ENCODE data around the gene TBC1D32.
"Not testable (repeated sequence)": the region's sequence is repeated elsewhere in the genome, so short reads cannot be mapped to it uniquely, and the experiment has no call there.

TBC1D32 gene

GRCh38 chr6:121223930-121224329 is 110.3 kb downstream of the TBC1D32 start:
- DNase-seq (ENCODE audit: low spot score) = no peak

- DNase-seq (ENCODE audit: low spot score) = no peak
Observed at GRCh38 chr6:121223212-121223611, 111.1 kb downstream of the TBC1D32 start.

- no peak for DNase-seq (ENCODE audit: low spot score)
Observed at GRCh38 chr6:121222656-121223055, 111.6 kb downstream of the TBC1D32 start.

GRCh38 chr6:121216928-121217327 is 117.4 kb downstream of the TBC1D32 start:
- DNase-seq (ENCODE audit: low spot score) = no peak

- not testable (repeated sequence) for DNase-seq (ENCODE audit: low spot score)
Observed at GRCh38 chr6:121213341-121213740, 120.9 kb downstream of the TBC1D32 start.

GRCh38 chr6:121210943-121211342 is 123.3 kb downstream of the TBC1D32 start:
- peak; percentile 19 for DNase-seq (ENCODE audit: low spot score)

GRCh38 chr6:121205569-121205968 is 128.7 kb downstream of the TBC1D32 start:
- DNase-seq (ENCODE audit: low spot score) = no peak

- DNase-seq (ENCODE audit: low spot score) = no peak
Observed at GRCh38 chr6:121201105-121201504, 133.2 kb downstream of the TBC1D32 start.

GRCh38 chr6:121196042-121196441 is 138.2 kb downstream of the TBC1D32 start:
- DNase-seq (ENCODE audit: low spot score) = not testable (repeated sequence)

GRCh38 chr6:121190122-121190521 is 144.2 kb downstream of the TBC1D32 start:
- DNase-seq (ENCODE audit: low spot score) = no peak

GRCh38 chr6:121188356-121188755 is 145.9 kb downstream of the TBC1D32 start:
- no peak for DNase-seq (ENCODE audit: low spot score)

GRCh38 chr6:121187833-121188200 is 146.5 kb downstream of the TBC1D32 start:
- no peak for DNase-seq (ENCODE audit: low spot score)

GRCh38 chr6:121187200-121187832 is 147.0 kb downstream of the TBC1D32 start:
- no peak for DNase-seq (ENCODE audit: low spot score)

- DNase-seq (ENCODE audit: low spot score) = no peak
Observed at GRCh38 chr6:121183742-121184141, 150.5 kb downstream of the TBC1D32 start.

GRCh38 chr6:121175827-121176226 is 158.5 kb downstream of the TBC1D32 start:
- DNase-seq (ENCODE audit: low spot score) = no peak

- DNase-seq (ENCODE audit: low spot score) = not testable (repeated sequence)
Observed at GRCh38 chr6:121172451-121172850, 161.8 kb downstream of the TBC1D32 start.

GRCh38 chr6:121171879-121172278 is 162.4 kb downstream of the TBC1D32 start:
- DNase-seq (ENCODE audit: low spot score) = no peak

- DNase-seq (ENCODE audit: low spot score) = no peak
Observed at GRCh38 chr6:121161886-121162285, 172.4 kb downstream of the TBC1D32 start.

GRCh38 chr6:121160276-121160675 is 174.0 kb downstream of the TBC1D32 start:
- no peak for DNase-seq (ENCODE audit: low spot score)

GRCh38 chr6:121158891-121159290 is 175.4 kb downstream of the TBC1D32 start:
- no peak for DNase-seq (ENCODE audit: low spot score)

- DNase-seq (ENCODE audit: low spot score) = no peak
Observed at GRCh38 chr6:121158438-121158837, 175.8 kb downstream of the TBC1D32 start.

- DNase-seq (ENCODE audit: low spot score) = no peak
Observed at GRCh38 chr6:121157906-121158305, 176.4 kb downstream of the TBC1D32 start.

- no peak for DNase-seq (ENCODE audit: low spot score)
Observed at GRCh38 chr6:121143476-121143875, 190.8 kb downstream of the TBC1D32 start.

- no peak for DNase-seq (ENCODE audit: low spot score)
Observed at GRCh38 chr6:121142093-121142492, 192.2 kb downstream of the TBC1D32 start.

Data from putamen (tissue), 1 donor.